ENCODE results near the gene NPEPL1. TPM values are rescaled to one million over a fixed set of nuclear protein-coding genes. Genes with fewer than 3 reads are reported as not detected.

The NPEPL1 gene
- total and polyA plus RNA-seq, 2 donors (not counting 3 experiments of a cell fraction or from before 2014, with no cell fraction given) = 22.5 to 40.8 TPM

GRCh38 chr20:58651559-58651945 lies 41.0 kb upstream of the NPEPL1 start:
- TF ChIP-seq POLR2AphosphoS5 (IDR thresholded peaks at IDR 0.05; ENCODE audit: insufficient read depth, low read depth, low read length) (no peak), CTCF (IDR thresholded peaks at IDR 0.05; ENCODE audit: extremely low read depth in 1 of 2, insufficient read depth in 1 of 2, low read depth in 1 of 2, low read length in 2 of 2) (no peak), FOS (IDR thresholded peaks at IDR 0.05; ENCODE audit: borderline replicate concordance, insufficient read depth, low read length) (no peak), GATA2 (IDR thresholded peaks at IDR 0.05; ENCODE audit: insufficient read depth, insufficient read length, low read depth, low read length) (no peak), MYC (IDR thresholded peaks at IDR 0.05; ENCODE audit: low read depth, low read length) (no peak), EZH2 (IDR thresholded peaks at IDR 0.05; ENCODE audit: borderline replicate concordance, low read depth, low read length, severe bottlenecking) (no peak), MAX (IDR thresholded peaks at IDR 0.05; ENCODE audit: insufficient read depth, insufficient read length) (no peak), JUN (IDR thresholded peaks at IDR 0.05; ENCODE audit: borderline replicate concordance, insufficient read depth, insufficient read length, low read depth) (no peak), POLR2A (IDR thresholded peaks at IDR 0.05; ENCODE audit: low read depth, low read length) (no peak)
- intact Hi-C loops (cut with micrococcal nuclease) (loop anchor here (5.0 to 10.0 kb wide), 4 partner anchors 99 to 363 kb away; partner anchors contain the start of genes GNAS, GNAS-AS1 and TUBB1), dilution Hi-C loops (cut with MboI; ENCODE audit: extremely low pct_ligation_motif_present, low sequenced_read_pairs) (loop anchor here (25.0 kb wide), 1 partner anchor 414 kb away; the partner anchor contains the start of gene ANKRD60)
- FAIRE-seq (no peak), DNase-seq (ENCODE audit: low read depth, low spot score) (peak; percentile 34)
- Histone ChIP-seq H3K4me3 (replicated peaks in 1 of 3; ENCODE audit: insufficient read depth in 1 of 3, low read depth in 1 of 3, low read length in 3 of 3) (peak overlapping the region; percentile 86 to 93 (median 89)), H3K4me2 (ENCODE audit: insufficient read depth, low read length) (peak overlapping the region; percentile 97), H4K20me1 (replicated peaks; ENCODE audit: control insufficient read depth, extremely low read depth, insufficient read depth, low read length) (peaks cover under 1% of the 10 kb centered on the region), H3K9me3 (replicated peaks; ENCODE audit: control insufficient read depth, insufficient read depth, low read length) (no peaks in the 10 kb centered on the region), H3K27ac (ENCODE audit: insufficient read depth, low read depth, low read length) (peak overlapping the region; percentile 81), H3K79me2 (ENCODE audit: control insufficient read depth, insufficient read depth, low read length) (peaks cover 54% of the 10 kb centered on the region), H3K36me3 (ENCODE audit: control insufficient read depth in 2 of 2, extremely low read depth in 1 of 2, insufficient read depth in 2 of 2, low read length in 2 of 2) (peaks cover 0 to 2% of the 10 kb centered on the region in 2 experiments), H3K4me1 (ENCODE audit: control insufficient read depth, extremely low read depth, insufficient read depth, low read length) (peaks cover 33% of the 10 kb centered on the region), H3K9me1 (replicated peaks; ENCODE audit: control insufficient read depth, extremely low read depth, insufficient read depth, low read length) (no peaks in the 10 kb centered on the region), H3K27me3 (ENCODE audit: control insufficient read depth in 2 of 2, insufficient read depth in 2 of 2, low read length in 2 of 2) (no peaks in the 10 kb centered on the region), H2AFZ (ENCODE audit: low read depth, low read length) (no peak overlapping the region), H3K9ac (replicated peaks; ENCODE audit: extremely low read depth, insufficient read depth, low read length) (peak overlapping the region; percentile 96)
- POLR2A ChIA-PET = no interaction called here
- CTCF ChIA-PET = interaction anchor here (0.6 to 3.5 kb wide), 28 partner anchors 8 to 570 kb away, joined by 3 to 71 read pairs (median 4); no protein-coding TSS in a partner anchor
- no TSS peak for BruUV-seq (replicated peaks)

Data from endothelial cell of umbilical vein (primary cell).